ENCODE measurements around the gene SLC9A5. TPM values are rescaled to one million over a fixed set of nuclear protein-coding genes. Genes with fewer than 3 reads are reported as not detected.

The SLC9A5 gene
- total RNA-seq, 1 experiment from 2014 or later: 5.2 TPM

GRCh38 chr16:67241008-67241900, 7.5 kb upstream of the SLC9A5 start:
- Histone ChIP-seq H3K79me2 (ENCODE audit: low read depth) (peaks cover 57% of the 10 kb centered on the region), H3K27ac (peak overlapping the region; percentile 84), H3K27me3 (ENCODE audit: insufficient read depth, low read depth) (no peaks in the 10 kb centered on the region), H3F3A (ENCODE audit: insufficient read depth, low read depth) (peaks cover 83% of the 10 kb centered on the region), H3K4me2 (peak overlapping the region; percentile 65), H2AFZ (no peak overlapping the region), H3K4me1 (replicated peaks; ENCODE audit: insufficient read depth) (peaks cover 64% of the 10 kb centered on the region), H3K9me2 (ENCODE audit: insufficient read depth) (no peaks in the 10 kb centered on the region), H3K36me3 (ENCODE audit: low read depth) (peaks cover 7% of the 10 kb centered on the region; the same call in 1 of the 2 replicates), H4K20me1 (ENCODE audit: insufficient read depth) (no peaks in the 10 kb centered on the region), H3K4me3 (peak overlapping the region; percentile 13; the same call in 1 of the 2 replicates), H3K9me3 (ENCODE audit: insufficient read depth, low read depth) (no peaks in the 10 kb centered on the region)
- intact Hi-C loops (cut with micrococcal nuclease; ENCODE audit: unreplicated experiment): loop anchor here (1.0 to 10.0 kb wide), 2 partner anchors 14 to 994 kb away; partner anchors contain the start of genes ESRP2 and TMEM208
- no TSS peak for BruUV-seq (replicated peaks)
- ChIA-PET CTCF (interaction anchor here (0.6 to 1.2 kb wide), 2 partner anchors 97 to 188 kb away, joined by 3 to 4 read pairs; no protein-coding TSS in a partner anchor), POLR2A (ENCODE audit: unreplicated experiment) (interaction anchor here (0.6 to 0.8 kb wide), 5 partner anchors 28 to 321 kb away, joined by 3 to 12 read pairs (median 4); partner anchors contain the start of genes CTCF, FBXL8 and TRADD)
- TF ChIP-seq CTCF (conservative IDR thresholded peaks at IDR 0.05) (no peak), EZH2 (IDR thresholded peaks at IDR 0.05; ENCODE audit: low read depth) (no peak)
- peak; percentile 84 to 90 for DNase-seq

- TF ChIP-seq EZH2 (IDR thresholded peaks at IDR 0.05; ENCODE audit: low read depth) (no peak), CTCF (conservative IDR thresholded peaks at IDR 0.05) (no peak)
- H3F3A ChIP-seq (ENCODE audit: insufficient read depth, low read depth): peaks cover 90% of the 10 kb centered on the region
- H4K20me1 ChIP-seq (ENCODE audit: insufficient read depth): no peaks in the 10 kb centered on the region
- ChIA-PET CTCF (no interaction called here), POLR2A (ENCODE audit: unreplicated experiment) (interaction anchor here (0.7 to 0.8 kb wide), 2 partner anchors 40 to 82 kb away, joined by 4 read pairs; partner anchors contain the start of genes FBXL8 and TRADD)
- peaks cover 57% of the 10 kb centered on the region for H3K79me2 ChIP-seq (ENCODE audit: low read depth)
- H3K36me3 ChIP-seq (ENCODE audit: low read depth): peaks cover 2% of the 10 kb centered on the region; the same call in 1 of the 2 replicates
- intact Hi-C loops (cut with micrococcal nuclease; ENCODE audit: unreplicated experiment): loop anchor here (10.0 kb wide), 1 partner anchor 993 kb away; the partner anchor contains the start of gene ESRP2
- H3K9me3 ChIP-seq (ENCODE audit: insufficient read depth, low read depth): no peaks in the 10 kb centered on the region
- H3K9me2 ChIP-seq (ENCODE audit: insufficient read depth): no peaks in the 10 kb centered on the region
- no peak for DNase-seq
- no peaks in the 10 kb centered on the region for H3K27me3 ChIP-seq (ENCODE audit: insufficient read depth, low read depth)
- H3K4me1 ChIP-seq (replicated peaks; ENCODE audit: insufficient read depth): peaks cover 64% of the 10 kb centered on the region
- H3K4me2 ChIP-seq: peak overlapping the region; percentile 49
- H3K27ac ChIP-seq: peak overlapping the region; percentile 84
- BruUV-seq (replicated peaks): no TSS peak
- H2AFZ ChIP-seq: no peak overlapping the region
- no peak overlapping the region; the same call in 1 of the 2 replicates for H3K4me3 ChIP-seq
Measured at GRCh38 chr16:67242138-67242730, 6.5 kb upstream of the SLC9A5 start.

- no peaks in the 10 kb centered on the region for H3K9me3 ChIP-seq (ENCODE audit: insufficient read depth, low read depth)
- ChIA-PET CTCF (interaction anchor here (0.5 kb wide), 1 partner anchor 576 kb away, joined by 3 read pairs; no protein-coding TSS in a partner anchor), POLR2A (ENCODE audit: unreplicated experiment) (no interaction called here)
- intact Hi-C loops (cut with micrococcal nuclease; ENCODE audit: unreplicated experiment): loop anchor here (10.0 kb wide), 1 partner anchor 991 kb away; the partner anchor contains the start of gene ESRP2
- no peaks in the 10 kb centered on the region for H4K20me1 ChIP-seq (ENCODE audit: insufficient read depth)
- DNase-seq: no peak
- no peak overlapping the region for H2AFZ ChIP-seq
- peak overlapping the region; percentile 76 for H3K27ac ChIP-seq
- H3K4me1 ChIP-seq (replicated peaks; ENCODE audit: insufficient read depth): peaks cover 73% of the 10 kb centered on the region
- H3K4me3 ChIP-seq: no peak overlapping the region
- peaks cover 86% of the 10 kb centered on the region for H3F3A ChIP-seq (ENCODE audit: insufficient read depth, low read depth)
- no peaks in the 10 kb centered on the region; the same call in 1 of the 2 replicates for H3K36me3 ChIP-seq (ENCODE audit: low read depth)
- peaks cover 57% of the 10 kb centered on the region for H3K79me2 ChIP-seq (ENCODE audit: low read depth)
- H3K4me2 ChIP-seq: peak overlapping the region; percentile 87
- no peaks in the 10 kb centered on the region for H3K27me3 ChIP-seq (ENCODE audit: insufficient read depth, low read depth)
- no peak for TF ChIP-seq EZH2 (IDR thresholded peaks at IDR 0.05; ENCODE audit: low read depth)
- TF ChIP-seq CTCF (conservative IDR thresholded peaks at IDR 0.05): no peak
- no TSS peak for BruUV-seq (replicated peaks)
- no peaks in the 10 kb centered on the region for H3K9me2 ChIP-seq (ENCODE audit: insufficient read depth)
Measured at GRCh38 chr16:67243481-67243880, 5.3 kb upstream of the SLC9A5 start.
